ENCODE data around the gene ARHGAP29. TPM values are rescaled to one million over a fixed set of nuclear protein-coding genes. Genes with fewer than 3 reads are reported as not detected.
A peak's percentile ranks its signal among the peaks of the same experiment; 100 is the strongest.

ARHGAP29 gene
- total and polyA plus RNA-seq, 10 of the 15 experiments (the other 5 are each of a cell fraction or from before 2014, with no cell fraction given), result under 0.01 to 0.43 (median 0.10) TPM; not detected in 4

- peak; percentile 54; the same call in 1 of the 2 replicates for TF ChIP-seq TCF7 (IDR thresholded peaks at IDR 0.05; ENCODE audit: borderline replicate concordance)
- no peak for TF ChIP-seq SIX5 (IDR thresholded peaks at IDR 0.05; ENCODE audit: low read depth, low read length, severe bottlenecking)
- TF ChIP-seq CUX1 (IDR thresholded peaks at IDR 0.05; ENCODE audit: insufficient replicate concordance, low read depth, low read length), result no peak
- TF ChIP-seq REST (IDR thresholded peaks at IDR 0.05; ENCODE audit: low read depth, low read length), result no peak
These were observed 43.1 kb downstream of the ARHGAP29 start (continued) for GRCh38 chr1:94194079-94194865.

Measured in GM12878 (cell line).